Cardiac fibroblast (primary cell): ENCODE data around the gene CASZ1.

ENCODE experiments used
- DNase-seq, 2 donors: peaks; one replicate each; pipeline versions ENCODE4 v3.0.0 to v3.0.0-alpha.2; 2010; ENCODE audit warnings: low read depth in 2 of 2
- H3K4me3 ChIP-seq, 2 donors: replicated peaks in 1 of 2; 1 replicate in 1 of 2; 2 replicates in 1 of 2; pipeline ENCODE4 v1.5.1; 2011; ENCODE audit warnings: low read depth in 2 of 2, low read length in 2 of 2, mild to moderate bottlenecking in 2 of 2, moderate library complexity in 1 of 2
- TF ChIP-seq, protein P1 (sequence below): IDR thresholded peaks from one replicate; pipeline ENCODE4 v1.5.1; 2011; ENCODE audit warnings: low read depth, mild to moderate bottlenecking, low read length, inconsistent platforms

CASZ1 gene

DNA sequence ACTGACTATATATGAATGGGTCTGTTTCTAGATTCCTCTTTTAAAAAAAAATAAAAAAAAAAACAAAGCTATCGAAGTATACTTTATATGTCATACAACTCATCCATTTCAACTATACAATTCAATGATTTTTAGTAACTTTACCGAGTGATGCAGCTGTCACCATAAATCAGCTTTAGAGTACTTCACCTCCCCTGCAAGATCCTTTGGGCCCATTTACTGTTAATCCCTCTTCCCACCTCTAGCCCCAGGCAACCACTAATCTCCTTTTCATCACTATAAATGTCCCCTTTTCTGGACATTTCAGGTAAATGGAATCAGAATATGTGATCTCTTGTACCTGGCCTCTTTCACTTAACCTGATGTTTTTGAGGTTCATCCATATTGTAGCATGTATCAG, 187.8 kb downstream of the CASZ1 start:
- TF ChIP-seq, protein P1, sequence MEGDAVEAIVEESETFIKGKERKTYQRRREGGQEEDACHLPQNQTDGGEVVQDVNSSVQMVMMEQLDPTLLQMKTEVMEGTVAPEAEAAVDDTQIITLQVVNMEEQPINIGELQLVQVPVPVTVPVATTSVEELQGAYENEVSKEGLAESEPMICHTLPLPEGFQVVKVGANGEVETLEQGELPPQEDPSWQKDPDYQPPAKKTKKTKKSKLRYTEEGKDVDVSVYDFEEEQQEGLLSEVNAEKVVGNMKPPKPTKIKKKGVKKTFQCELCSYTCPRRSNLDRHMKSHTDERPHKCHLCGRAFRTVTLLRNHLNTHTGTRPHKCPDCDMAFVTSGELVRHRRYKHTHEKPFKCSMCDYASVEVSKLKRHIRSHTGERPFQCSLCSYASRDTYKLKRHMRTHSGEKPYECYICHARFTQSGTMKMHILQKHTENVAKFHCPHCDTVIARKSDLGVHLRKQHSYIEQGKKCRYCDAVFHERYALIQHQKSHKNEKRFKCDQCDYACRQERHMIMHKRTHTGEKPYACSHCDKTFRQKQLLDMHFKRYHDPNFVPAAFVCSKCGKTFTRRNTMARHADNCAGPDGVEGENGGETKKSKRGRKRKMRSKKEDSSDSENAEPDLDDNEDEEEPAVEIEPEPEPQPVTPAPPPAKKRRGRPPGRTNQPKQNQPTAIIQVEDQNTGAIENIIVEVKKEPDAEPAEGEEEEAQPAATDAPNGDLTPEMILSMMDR = no peak
- DNase-seq = no peak
- H3K4me3 ChIP-seq = no peak overlapping the region

DNA sequence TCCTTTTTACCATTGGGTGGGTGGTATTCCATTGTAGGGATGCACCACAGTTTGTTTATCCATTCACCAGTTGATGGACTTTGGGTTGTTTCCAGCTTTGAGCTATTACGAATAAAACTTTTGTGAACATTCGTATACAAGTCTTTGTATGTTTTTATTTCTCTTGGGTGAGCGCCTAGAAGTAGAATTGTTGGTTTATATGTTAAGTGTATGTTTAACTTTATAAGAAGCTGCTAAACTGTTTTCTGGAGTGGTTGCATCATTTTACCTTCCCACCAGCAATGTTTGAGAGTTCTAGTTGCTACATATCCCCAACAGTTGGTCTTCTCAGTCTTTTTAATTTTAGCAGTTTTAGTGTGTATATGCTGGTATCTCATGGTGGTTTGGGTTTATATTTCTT, 189.2 kb downstream of the CASZ1 start:
- DNase-seq = no peak
- TF ChIP-seq, protein P1 = no peak
- no peak overlapping the region for H3K4me3 ChIP-seq

DNA sequence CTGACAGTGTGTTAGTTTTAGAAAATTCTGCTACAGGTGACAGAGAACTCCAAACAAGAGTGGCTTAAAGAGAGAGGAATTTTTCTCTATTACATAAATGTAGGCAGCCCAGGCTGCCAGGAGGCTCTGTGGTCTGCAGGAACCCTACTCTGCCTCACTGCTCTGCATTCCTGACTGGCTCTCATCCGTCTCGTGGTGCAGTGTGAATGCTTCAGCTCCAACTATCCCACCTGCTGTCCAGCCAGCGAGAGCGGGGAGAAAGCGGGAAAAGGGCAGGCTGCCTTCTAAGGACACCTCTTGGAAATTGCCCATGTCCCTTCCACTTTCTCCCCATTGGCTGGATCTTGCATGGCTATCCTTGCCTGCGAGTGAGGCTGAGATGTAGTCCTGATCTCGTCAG, 190.4 kb downstream of the CASZ1 start:
- TF ChIP-seq, protein P1 = no peak
- H3K4me3 ChIP-seq = no peak overlapping the region
- no peak for DNase-seq

DNA sequence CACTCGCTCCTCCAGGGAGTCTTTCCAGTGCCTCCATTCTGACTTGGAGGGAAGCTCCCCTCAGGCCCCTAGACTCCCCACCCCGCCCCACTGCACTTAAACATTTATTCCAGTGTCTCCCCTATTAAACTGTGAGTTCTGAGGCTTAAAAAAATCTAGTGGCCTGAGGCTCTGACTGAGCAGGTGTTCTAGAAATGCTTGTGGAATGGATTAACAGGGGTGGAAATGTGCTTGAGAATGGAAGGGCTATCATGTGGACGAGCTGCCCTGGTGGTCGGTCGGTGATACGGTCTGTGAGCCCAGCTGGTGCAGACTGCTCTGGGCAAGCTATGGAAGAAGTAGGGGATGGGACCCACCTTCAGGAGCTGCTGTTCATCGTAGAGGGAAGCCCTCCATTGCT, 191.5 kb downstream of the CASZ1 start:
- DNase-seq = no peak
- TF ChIP-seq, protein P1 = no peak
- no peak overlapping the region for H3K4me3 ChIP-seq

DNA sequence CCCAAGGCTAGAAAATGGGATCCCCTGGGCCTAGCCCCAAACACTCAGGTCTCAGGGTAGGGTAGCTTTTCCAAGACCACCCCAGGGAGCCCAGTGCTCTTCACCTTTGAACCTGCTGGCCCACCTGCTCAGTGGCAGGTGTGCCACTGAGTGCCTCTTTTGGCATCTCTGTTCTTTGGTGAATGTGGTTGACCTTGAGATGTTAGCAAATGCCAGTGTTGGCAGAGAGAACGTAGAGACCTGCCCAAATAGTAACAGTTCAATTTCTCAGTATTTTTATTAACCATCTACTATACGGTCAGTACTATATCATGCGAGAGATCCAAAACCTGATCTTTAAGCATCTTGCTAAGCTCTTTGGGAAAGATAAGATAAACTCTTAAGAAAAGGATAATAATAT, 193.5 kb downstream of the CASZ1 start:
- DNase-seq = no peak
- TF ChIP-seq, protein P1 = no peak
- H3K4me3 ChIP-seq = no peak overlapping the region

DNA sequence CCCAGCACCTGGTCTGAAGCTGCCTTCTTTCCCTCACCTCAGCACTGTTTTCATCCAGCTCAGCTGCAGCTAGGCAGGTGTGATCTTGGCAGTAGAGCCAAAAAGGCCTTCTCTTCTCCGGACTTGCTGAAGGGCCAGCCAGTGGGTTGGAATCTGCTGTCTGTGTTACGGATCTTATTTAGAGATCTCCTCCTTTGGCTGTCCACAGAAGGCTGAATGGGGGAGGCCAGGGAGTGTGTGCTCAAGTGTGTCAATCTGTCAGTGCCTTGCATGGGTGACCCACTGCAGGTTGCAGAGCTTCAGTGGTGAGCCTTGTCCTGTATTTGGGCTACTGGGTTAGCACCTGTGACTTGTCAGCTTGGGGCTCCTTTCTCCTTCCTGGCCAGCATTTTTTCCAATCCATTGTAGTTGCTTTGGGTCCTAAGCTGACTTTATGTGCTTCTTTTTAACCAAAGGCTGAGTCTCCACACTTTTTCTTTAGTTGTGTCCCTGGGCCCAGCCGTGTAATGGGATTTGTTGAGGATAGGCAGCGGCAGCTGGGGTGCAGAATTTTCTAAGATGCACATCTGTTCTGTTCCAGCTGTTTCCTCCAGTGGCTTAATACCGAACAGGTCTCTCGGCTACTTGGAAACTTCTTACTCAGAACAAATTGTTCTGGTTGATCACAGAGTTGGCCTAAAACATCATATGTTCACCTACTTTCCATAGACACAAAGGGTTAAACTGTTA, 194.9 kb downstream of the CASZ1 start:
- no peak for DNase-seq
- no peak overlapping the region for H3K4me3 ChIP-seq
- TF ChIP-seq, protein P1 = no peak
